Upper lobe of right lung (tissue), 1 donor: ENCODE measurements around the gene IRGQ. TPM values are rescaled to one million over a fixed set of nuclear protein-coding genes. Genes with fewer than 3 reads are reported as not detected.

ENCODE experiments used
- ATAC-seq: fragments of 200-7000 bp; cut with Tn5 transposase; one replicate; pipeline ENCODE4 v1.9.1; 2020; ENCODE audit warnings: mild to moderate bottlenecking, moderate library complexity
- DNase-seq: peaks from one replicate; pipeline ENCODE4 v3.0.0-alpha.2; 2020
- H3K27ac ChIP-seq: fragments of 200-600 bp; one replicate; pipeline ENCODE4 v1.8.0; 2022
- H3K27me3 ChIP-seq: fragments of 200-600 bp; one replicate; pipeline ENCODE4 v1.8.0; 2022; ENCODE audit warnings: mild to moderate bottlenecking
- H3K36me3 ChIP-seq: fragments of 200-600 bp; one replicate; pipeline ENCODE4 v1.8.0; 2022
- H3K4me1 ChIP-seq: fragments of 200-600 bp; one replicate; pipeline ENCODE4 v1.8.0; 2022
- H3K4me3 ChIP-seq: fragments of 200-600 bp; one replicate; pipeline ENCODE4 v1.8.0; 2022; ENCODE audit warnings: mild to moderate bottlenecking
- H3K9me3 ChIP-seq: fragments of 200-600 bp; one replicate; pipeline ENCODE4 v1.8.0; 2022
- intact Hi-C: fragments of 100-400 bp; cut with DNase I; formaldehyde crosslinking; loops from one replicate; pipeline ENCODE4 v1.11.0; 2022
- total RNA-seq: library from RNA; stranded (reverse); fragmentation: NEBNext Ultra II Directional; extraction: Animal tissue kit (Norgen Biotek cat#: 25700); gene quantifications from one replicate; pipeline ENCODE4 v1.2.1, GENCODE V29; 2021
- TF ChIP-seq, protein P1 (sequence below): fragments of 200-600 bp; IDR thresholded peaks from one replicate; pipeline ENCODE4 v1.8.0; 2022; ENCODE audit warnings: antibody characterized with exemption
- donor health status: DM: no; HTN: yes; CAD: no; lungs with severe emphysema.

The IRGQ gene
- total RNA-seq, 1 donor from 2014 or later, result 23.2 TPM

DNA sequence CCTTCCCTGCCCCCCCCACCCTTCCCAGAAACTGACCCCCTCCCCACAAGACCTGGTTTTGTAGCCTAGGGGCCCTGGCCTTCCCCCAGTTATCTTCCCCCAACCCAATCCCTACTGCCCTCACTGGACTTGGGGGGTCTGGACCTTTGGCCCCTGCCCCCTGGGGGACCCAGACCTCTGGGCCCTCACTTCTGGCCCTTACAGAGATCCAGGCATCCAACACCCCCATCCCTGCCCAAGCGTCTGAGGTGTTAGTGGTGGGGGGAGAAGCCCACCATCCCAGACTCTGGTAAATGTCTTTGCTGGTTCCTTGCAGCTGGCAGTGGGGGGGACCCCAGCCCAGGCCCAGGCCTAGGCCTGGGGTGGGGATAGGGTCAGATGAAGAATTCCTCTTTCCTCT lies 27.0 kb upstream of the IRGQ start:
- Histone ChIP-seq H3K9me3 (no peaks in the 10 kb centered on the region), H3K4me1 (peaks cover 8% of the 10 kb centered on the region), H3K4me3 (no peak overlapping the region), H3K27me3 (no peaks in the 10 kb centered on the region), H3K36me3 (no peaks in the 10 kb centered on the region), H3K27ac (no peak overlapping the region)
- DNase-seq (no peak), ATAC-seq (no peak)
- intact Hi-C loops, result no loop called here
- TF ChIP-seq, protein P1, sequence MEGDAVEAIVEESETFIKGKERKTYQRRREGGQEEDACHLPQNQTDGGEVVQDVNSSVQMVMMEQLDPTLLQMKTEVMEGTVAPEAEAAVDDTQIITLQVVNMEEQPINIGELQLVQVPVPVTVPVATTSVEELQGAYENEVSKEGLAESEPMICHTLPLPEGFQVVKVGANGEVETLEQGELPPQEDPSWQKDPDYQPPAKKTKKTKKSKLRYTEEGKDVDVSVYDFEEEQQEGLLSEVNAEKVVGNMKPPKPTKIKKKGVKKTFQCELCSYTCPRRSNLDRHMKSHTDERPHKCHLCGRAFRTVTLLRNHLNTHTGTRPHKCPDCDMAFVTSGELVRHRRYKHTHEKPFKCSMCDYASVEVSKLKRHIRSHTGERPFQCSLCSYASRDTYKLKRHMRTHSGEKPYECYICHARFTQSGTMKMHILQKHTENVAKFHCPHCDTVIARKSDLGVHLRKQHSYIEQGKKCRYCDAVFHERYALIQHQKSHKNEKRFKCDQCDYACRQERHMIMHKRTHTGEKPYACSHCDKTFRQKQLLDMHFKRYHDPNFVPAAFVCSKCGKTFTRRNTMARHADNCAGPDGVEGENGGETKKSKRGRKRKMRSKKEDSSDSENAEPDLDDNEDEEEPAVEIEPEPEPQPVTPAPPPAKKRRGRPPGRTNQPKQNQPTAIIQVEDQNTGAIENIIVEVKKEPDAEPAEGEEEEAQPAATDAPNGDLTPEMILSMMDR, result no peak

DNA sequence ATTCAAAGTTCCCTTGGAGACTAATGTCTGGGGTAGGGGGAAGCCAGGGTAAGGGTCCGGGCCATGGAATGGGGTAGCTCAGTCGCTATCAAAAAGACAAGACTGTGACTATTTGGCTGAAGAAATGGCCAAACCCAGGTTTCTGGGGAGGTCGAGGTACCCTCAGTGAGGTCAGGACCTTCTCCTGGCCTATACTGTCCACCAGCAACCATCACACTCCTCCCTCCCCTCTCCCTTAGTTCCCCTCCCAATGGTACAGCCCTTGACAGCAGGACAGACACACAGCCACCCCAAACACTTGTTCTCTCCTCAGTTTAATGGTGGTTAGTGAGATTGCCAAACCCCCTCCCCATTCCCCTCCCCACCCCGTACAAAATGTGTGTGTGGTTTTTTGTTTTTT lies 26.1 kb upstream of the IRGQ start:
- Histone ChIP-seq H3K9me3 (no peaks in the 10 kb centered on the region), H3K27ac (no peak overlapping the region), H3K36me3 (no peaks in the 10 kb centered on the region), H3K4me3 (no peak overlapping the region), H3K4me1 (peaks cover 8% of the 10 kb centered on the region), H3K27me3 (no peaks in the 10 kb centered on the region)
- intact Hi-C loops, result no loop called here
- DNase-seq (no peak), ATAC-seq (no peak)
- TF ChIP-seq, protein P1, result no peak

DNA sequence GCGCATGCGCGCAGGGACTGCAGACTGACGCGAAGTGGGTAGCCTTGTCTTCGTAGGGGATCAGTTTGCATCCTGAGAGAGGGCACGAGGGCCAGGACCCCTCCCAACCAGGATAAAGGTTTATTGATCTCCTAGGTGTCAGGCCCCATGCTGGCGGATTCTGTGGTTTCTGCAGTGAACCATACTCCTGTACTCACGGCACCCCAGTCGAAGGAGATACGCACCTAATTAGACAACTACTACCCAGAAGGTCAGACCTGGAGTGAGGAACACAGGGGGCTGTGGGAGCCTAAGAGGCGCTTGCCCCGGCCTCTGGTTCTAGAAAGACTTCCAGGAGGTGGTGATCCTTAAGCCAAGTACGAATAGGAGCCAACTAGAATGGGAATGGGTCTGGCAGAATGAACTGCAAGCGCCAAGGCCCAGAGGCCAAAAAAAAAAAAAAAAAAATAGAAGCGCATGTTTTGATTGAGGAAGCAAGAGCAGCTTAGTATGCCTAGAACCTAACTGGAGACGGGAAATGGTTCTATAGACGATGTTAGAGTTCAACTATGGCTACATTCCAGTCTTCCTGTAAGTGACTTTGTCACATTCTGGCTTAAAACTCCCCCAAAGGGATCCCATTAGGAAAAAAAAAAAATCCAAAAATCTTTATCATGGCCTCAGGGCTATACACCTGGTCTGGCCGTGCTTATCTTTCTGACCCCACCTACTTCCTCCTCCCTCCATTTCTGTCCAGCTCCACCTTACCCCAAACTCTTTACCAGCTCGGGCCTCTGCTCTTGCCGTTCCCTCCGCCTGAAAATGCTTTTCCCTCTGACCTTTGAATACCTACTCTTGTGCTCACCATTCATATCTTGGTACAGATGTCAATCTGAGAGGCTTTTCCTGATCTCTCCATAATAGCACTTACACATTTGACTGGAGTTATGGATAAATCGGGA lies 24.4 kb upstream of the IRGQ start:
- intact Hi-C loops, result no loop called here
- Histone ChIP-seq H3K4me3 (peak overlapping the region; percentile 93), H3K36me3 (no peaks in the 10 kb centered on the region), H3K4me1 (peaks cover 8% of the 10 kb centered on the region), H3K9me3 (no peaks in the 10 kb centered on the region), H3K27ac (peak overlapping the region; percentile 93), H3K27me3 (no peaks in the 10 kb centered on the region)
- TF ChIP-seq, protein P1, result no peak
- no peak for ATAC-seq
- no peak for DNase-seq

DNA sequence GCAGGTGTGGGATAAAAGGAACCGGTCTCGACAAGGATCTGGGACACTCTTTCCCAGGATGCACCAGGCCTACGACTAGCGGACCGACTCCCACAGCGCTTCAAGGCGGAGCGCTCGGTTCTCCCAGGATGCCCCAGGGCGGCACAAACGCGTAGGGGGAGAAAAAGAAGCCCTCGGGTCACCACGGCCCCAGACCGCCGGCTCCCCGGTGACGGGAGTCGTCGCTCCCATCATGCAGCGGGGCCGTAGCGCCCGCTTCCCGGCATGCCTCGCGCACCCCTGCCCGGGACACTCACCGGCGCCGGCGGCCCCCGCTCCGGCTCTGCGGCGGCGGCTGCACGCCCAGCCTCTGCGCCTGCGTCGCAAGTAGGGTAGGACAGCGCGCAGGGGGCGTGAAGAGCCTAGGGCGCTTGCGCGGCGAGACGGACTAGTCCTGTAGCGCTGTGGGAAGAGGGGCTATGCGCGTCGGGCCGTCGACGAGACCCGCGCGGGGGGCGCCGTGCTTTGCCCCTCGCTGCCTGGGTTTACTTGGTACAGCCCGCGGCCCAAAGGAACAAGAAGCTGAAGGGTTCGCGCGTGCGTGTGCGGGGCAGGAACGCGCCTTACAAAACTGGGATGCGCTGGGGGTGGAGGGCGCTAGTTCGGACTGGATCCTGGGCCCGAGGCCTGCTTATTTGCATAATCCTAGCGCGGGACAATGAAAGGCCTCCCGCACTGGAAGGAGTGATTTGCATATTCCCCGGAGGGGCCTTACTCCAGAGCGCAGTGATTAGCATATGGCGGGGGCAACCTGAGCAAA lies 23.5 kb upstream of the IRGQ start, which contains the start of gene ZNF428:
Gene ZNF428, minus strand, starts transcription at position 368 of the 799 bp plus-strand sequence. CDS start 5,325 bp downstream, outside the sequence.
- no peaks in the 10 kb centered on the region for H3K36me3 ChIP-seq
- H3K27ac ChIP-seq, result peak within 1 kb of the TSS; percentile 93
- intact Hi-C loops, result no loop called here
- no peaks in the 10 kb centered on the region for H3K27me3 ChIP-seq
- H3K4me3 ChIP-seq, result peak within 1 kb of the TSS; percentile 93
- H3K9me3 ChIP-seq, result no peaks in the 10 kb centered on the region
- DNase-seq (peak; percentile 93), ATAC-seq (peak; percentile 95)
- peaks cover 8% of the 10 kb centered on the region for H3K4me1 ChIP-seq
- TF ChIP-seq, protein P1, result no peak

DNA sequence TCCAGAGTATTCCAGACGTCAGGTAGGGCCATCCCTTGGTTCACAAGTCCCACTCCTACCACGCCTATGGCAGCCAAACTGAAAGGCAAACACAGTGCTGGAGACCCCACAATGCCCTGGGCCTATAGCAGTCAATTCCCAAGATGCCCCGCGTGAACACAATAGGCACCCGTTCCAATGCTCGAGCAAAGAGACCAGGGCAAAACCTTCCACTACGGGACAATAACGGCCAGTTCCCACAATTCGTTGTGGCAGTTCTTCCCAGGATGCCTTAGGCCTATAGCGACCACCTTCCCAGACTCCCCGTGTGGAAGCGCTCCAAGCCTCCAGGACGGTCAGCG lies 23.0 kb upstream of the IRGQ start:
- H3K9me3 ChIP-seq, result no peaks in the 10 kb centered on the region
- no peaks in the 10 kb centered on the region for H3K36me3 ChIP-seq
- intact Hi-C loops, result no loop called here
- H3K4me1 ChIP-seq, result peaks cover 8% of the 10 kb centered on the region
- TF ChIP-seq, protein P1, result no peak
- DNase-seq (no peak), ATAC-seq (peak; percentile 64)
- peak overlapping the region; percentile 93 for H3K4me3 ChIP-seq
- H3K27me3 ChIP-seq, result no peaks in the 10 kb centered on the region
- H3K27ac ChIP-seq, result peak overlapping the region; percentile 93
